CD4-positive, alpha-beta T cell treated with Interleukin-17A for 1 hour (primary cell): ENCODE results near the gene ARFGAP1.
"Not testable (repeated sequence)": the region's sequence is repeated elsewhere in the genome, so short reads cannot be mapped to it uniquely, and the experiment has no call there.

ENCODE experiments used
- DNase-seq: peaks from one replicate; pipeline ENCODE4 v3.0.0-alpha.2; 2020

Gene ARFGAP1

DNA sequence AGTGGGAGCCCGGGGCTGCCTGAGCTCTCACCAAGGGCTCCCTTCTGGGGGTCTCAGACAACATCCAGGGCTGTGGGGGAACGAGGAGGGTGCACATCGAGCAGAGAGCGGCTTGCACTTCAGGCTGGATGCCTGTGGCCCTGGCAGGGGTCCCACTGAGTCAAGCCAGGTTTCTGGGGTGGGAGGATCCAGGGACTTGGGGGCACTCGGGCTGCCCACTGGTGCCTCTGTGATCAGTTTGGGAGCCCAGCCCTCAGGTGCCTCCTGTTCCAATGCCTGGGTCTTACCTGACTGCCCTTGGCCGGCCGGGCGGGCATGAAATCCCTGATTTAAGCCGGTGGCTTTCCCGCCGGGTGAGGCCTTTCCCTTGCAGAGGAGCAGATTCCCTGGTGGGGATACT is 20.8 kb downstream of the ARFGAP1 start:
- no peak for DNase-seq

- DNase-seq: no peak
Measured at GRCh38 chr20:63293871-63294535, 21.4 kb downstream of the ARFGAP1 start.

- no peak for DNase-seq
Measured at GRCh38 chr20:63294536-63294900, 21.9 kb downstream of the ARFGAP1 start.

DNA sequence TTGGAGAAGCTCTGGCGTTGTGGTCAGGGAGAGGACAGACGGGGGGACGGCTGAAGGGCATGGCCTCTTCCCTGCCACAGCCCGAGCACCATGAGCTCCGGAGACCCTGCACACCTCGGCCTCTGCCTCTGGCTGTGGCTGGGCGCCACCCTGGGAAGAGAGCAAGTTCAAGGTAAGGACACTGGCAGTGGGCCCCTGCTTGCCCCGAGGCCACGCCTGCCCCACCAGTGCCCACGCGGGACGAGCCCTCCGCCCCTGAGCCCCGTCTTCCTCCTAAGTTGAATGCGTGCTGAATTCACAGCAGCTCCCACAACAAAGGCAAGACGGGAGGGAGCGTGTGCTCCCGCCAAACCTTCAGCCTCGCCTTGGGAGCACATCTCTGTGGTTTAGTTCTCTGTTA is 22.4 kb downstream of the ARFGAP1 start:
- DNase-seq: no peak

GRCh38 chr20:63295422-63295821 is 22.8 kb downstream of the ARFGAP1 start:
- peak; percentile 31 for DNase-seq

GRCh38 chr20:63295846-63296245 is 23.2 kb downstream of the ARFGAP1 start:
- DNase-seq: no peak

- no peak for DNase-seq
Measured at GRCh38 chr20:63296531-63297299, 24.1 kb downstream of the ARFGAP1 start.

DNA sequence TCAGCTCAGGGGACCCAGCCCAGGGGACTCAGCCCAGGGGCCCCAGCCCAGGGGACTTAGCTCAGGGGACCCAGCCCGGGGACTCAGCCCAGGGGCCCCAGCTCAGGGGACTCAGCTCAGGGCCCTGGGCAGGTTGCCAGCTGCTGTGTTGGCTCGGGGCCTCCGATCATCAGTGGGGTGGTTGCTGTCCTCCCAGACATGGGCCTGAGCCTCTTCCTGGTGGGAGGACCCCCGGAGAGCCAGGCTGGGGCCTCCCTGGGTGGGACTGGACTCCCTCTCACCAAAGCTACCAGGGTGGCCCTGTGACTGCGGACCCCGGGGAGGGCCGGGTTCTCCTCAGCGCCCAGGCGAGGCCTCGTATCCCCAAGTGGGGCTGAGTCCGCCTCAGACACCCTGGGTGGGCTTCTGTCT is 24.8 kb downstream of the ARFGAP1 start:
- no peak for DNase-seq

GRCh38 chr20:63297796-63298572 is 25.4 kb downstream of the ARFGAP1 start:
- no peak for DNase-seq

GRCh38 chr20:63298731-63299312 is 26.2 kb downstream of the ARFGAP1 start:
- no peak for DNase-seq

- DNase-seq: no peak
Measured at GRCh38 chr20:63301671-63302070, 29.1 kb downstream of the ARFGAP1 start.

- DNase-seq: no peak
Measured at GRCh38 chr20:63303095-63303666, 30.6 kb downstream of the ARFGAP1 start.

GRCh38 chr20:63305393-63305792 is 32.8 kb downstream of the ARFGAP1 start:
- DNase-seq: no peak

DNA sequence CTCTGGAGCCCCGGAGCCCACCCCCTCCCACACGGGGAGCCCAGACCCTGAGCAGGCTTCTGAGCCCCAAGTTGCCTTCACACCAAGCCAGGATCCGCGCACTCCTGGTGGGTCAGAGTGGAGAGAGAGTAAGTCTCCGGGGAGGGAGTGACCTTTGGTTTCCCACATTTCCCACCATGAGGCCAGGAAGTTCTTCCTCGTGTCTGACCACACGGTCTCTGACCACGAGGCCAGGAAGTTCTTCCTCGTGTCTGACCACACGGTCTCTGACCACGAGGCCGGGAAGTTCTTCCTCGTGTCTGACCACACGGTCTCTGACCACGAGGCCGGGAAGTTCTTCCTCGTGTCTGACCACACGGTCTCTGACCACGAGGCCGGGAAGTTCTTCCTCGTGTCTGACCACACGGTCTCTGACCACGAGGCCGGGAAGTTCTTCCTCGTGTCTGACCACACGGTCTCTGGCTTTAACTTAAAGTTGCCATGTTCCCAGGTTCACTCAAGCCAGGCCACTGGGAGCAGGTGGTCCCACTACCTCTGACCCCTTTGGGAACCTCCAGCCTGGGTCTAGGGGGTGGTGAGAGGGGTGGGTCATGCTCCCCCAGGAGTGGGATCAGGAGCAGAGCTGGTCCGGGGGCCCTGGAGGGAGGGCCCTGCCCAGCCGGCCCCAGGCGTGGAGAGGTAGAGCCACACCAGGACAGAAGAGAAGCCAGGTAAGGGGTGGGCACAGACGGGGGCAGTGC is 33.5 kb downstream of the ARFGAP1 start:
- DNase-seq: not testable (repeated sequence)

DNA sequence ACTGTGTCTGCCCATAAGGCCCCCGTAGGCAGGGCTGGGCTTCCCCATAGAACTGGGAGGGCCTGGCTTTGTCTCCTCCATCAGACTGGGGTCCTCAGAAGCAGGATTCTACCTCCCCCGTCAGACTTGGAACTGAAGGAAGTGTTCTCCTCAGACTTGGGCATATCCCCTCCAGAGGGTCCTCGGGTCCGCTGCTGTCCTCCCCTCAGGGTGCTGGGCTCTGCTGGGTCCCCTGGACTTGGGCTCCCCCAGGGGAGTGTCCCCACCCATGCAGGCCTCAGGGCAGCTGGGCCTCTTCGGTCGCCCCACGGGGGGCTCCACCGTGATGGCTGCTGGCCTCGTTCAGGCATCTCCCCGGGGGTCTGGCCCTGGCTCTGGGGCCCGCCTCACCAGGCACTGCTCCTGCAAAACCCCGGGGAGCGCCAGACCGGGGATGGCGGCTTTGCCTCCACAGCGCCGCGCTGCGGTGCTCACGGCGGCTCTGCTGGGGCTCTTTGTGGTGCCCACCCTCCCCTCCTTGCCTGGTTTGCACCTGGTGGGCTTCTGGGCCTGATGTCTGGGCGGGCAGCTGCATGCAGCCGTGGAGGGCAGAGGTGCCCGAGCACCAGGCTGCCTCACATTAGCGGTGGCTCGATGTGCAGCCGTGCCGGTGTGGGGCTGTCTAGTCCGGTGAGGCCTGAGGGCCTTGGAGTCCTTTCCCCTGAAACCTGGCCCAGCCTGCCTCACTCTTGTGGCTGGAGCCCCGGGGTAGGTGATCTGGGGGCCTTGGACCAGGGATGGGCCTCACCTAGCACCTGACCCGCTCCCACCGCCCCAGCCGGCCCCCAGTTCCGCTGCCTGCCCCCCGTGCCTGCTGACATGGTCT is 34.3 kb downstream of the ARFGAP1 start:
- DNase-seq: no peak

GRCh38 chr20:63307538-63308217 is 35.1 kb downstream of the ARFGAP1 start:
- DNase-seq: no peak

GRCh38 chr20:63308218-63308911 is 35.8 kb downstream of the ARFGAP1 start:
- DNase-seq: no peak

- peak; percentile 15 for DNase-seq
Measured at GRCh38 chr20:63309261-63310071, 36.9 kb downstream of the ARFGAP1 start.
